Measurements from ENCODE around the gene AGPAT3. TPM values are rescaled to one million over a fixed set of nuclear protein-coding genes. Genes with fewer than 3 reads are reported as not detected.

Gene AGPAT3
- total RNA-seq, 2 experiments from 2014 or later = 66.7 to 69.0 TPM

- ChIA-PET POLR2A (interaction anchor here (0.6 to 2.6 kb wide), 3 partner anchors 52 to 914 kb away, joined by 3 to 9 read pairs (median 7); no protein-coding TSS in a partner anchor), CTCF (interaction anchor here (0.6 to 1.4 kb wide), 5 partner anchors 26 to 284 kb away, joined by 3 to 4 read pairs (median 3); no protein-coding TSS in a partner anchor)
Measured at GRCh38 chr21:44013380-44014088, 148.5 kb downstream of the AGPAT3 start.

DNA sequence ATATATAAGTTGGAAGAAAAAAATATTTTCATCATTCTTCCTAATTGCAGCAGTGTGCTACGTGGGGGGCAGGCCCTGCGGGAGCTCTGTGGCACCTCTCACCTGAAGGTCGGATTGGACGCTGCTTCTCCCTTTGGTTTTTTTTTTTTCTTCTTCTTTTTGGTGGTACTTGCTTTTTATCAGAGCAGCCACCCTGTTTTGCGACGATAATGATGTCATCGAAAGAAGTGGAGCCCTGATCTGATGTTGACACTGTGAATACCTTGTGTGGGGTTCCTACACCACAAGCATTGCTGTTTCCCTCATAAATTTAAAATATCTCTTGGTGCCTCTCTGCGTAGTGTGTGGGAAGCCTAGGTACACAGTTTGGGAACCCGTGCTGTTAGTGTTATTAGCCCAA, 152.6 kb downstream of the AGPAT3 start:
- ChIA-PET CTCF (interaction anchor here (1.0 kb wide), 1 partner anchor 20 kb away, joined by 4 read pairs; no protein-coding TSS in a partner anchor), POLR2A (no interaction called here)

DNA sequence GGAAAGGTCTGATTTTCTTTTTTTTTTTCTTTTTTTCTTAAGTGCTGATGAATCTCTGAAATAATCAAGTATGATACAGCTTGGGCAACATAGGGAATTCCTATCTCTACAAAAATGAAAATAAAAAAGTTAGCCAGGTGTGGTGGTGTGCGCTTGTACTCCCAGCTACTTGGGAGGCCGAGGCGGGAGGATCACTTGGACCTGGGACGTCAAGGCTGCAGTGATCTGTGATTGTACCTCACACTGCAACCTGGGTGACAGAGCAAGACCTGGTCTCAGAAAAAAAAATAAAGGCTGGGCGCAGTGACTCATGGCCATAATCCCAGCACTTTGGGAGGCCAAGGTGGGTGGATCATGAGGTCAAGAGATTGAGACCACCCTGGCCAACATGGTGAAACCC, 153.1 kb downstream of the AGPAT3 start:
- ChIA-PET CTCF (interaction anchor here (1.0 kb wide), 1 partner anchor 20 kb away, joined by 4 read pairs; no protein-coding TSS in a partner anchor), POLR2A (no interaction called here)

- ChIA-PET POLR2A (no interaction called here), CTCF (interaction anchor here (0.6 to 0.8 kb wide), 2 partner anchors 100 to 208 kb away, joined by 3 read pairs; no protein-coding TSS in a partner anchor)
Measured at GRCh38 chr21:44018813-44019567, 154.0 kb downstream of the AGPAT3 start.

DNA sequence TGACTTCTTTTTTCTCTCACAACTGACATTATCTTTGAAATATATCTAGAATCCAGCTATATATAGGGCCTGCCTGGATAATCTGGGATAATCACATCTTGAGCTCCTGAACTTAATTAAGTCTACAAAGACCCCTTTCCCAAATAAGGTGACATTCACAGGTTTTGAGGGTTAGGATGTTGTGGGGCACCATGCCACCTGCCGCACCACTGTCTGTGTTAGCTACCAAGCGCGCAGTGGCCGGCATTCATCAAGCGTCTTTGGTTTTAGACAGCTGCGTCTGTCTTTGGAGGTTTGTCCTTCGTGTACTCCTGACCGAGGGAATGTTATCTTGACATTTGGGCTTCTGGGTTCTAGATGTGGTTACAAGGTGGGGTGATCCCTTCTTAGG, 154.5 kb downstream of the AGPAT3 start:
- ChIA-PET CTCF (interaction anchor here (0.6 to 0.8 kb wide), 2 partner anchors 101 to 209 kb away, joined by 3 read pairs; no protein-coding TSS in a partner anchor), POLR2A (no interaction called here)

- ChIA-PET CTCF (interaction anchor here (0.6 kb wide), 1 partner anchor 45 kb away, joined by 3 read pairs; no protein-coding TSS in a partner anchor), POLR2A (no interaction called here)
Measured at GRCh38 chr21:44020551-44020950, 155.5 kb downstream of the AGPAT3 start.

- ChIA-PET CTCF (interaction anchor here (0.6 kb wide), 1 partner anchor 45 kb away, joined by 3 read pairs; no protein-coding TSS in a partner anchor), POLR2A (interaction anchor here (0.6 kb wide), 1 partner anchor 228 kb away, joined by 3 read pairs; no protein-coding TSS in a partner anchor)
Measured at GRCh38 chr21:44021064-44021463, 156.0 kb downstream of the AGPAT3 start.

DNA sequence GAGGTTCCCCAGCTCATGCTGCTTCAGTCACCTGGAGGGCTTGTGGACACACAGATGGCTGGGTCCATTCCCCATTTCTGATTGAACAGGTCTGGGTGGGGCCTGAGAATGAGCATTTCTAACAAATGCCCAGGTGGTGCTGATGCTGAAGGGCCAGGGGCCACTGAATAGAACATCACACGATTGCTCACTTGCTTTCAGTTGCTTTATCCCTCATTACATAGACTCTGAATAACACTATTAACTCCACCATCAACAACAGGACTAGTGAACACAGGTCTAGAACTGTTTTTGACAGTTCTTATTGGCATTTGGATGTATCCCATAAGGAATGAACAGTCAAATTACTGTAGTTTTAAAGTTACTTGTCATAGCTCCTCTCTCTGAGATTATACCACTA, 159.2 kb downstream of the AGPAT3 start:
- CTCF ChIA-PET = interaction anchor here (1.2 to 1.7 kb wide), 3 partner anchors 9 to 59 kb away, joined by 3 to 7 read pairs (median 3); no protein-coding TSS in a partner anchor
- POLR2A ChIA-PET = interaction anchor here (0.5 kb wide), 1 partner anchor 299 kb away, joined by 3 read pairs; no protein-coding TSS in a partner anchor

GRCh38 chr21:44024887-44025353, 159.9 kb downstream of the AGPAT3 start:
- POLR2A ChIA-PET = interaction anchor here (0.5 kb wide), 1 partner anchor 868 kb away, joined by 4 read pairs; no protein-coding TSS in a partner anchor
- CTCF ChIA-PET = interaction anchor here (1.2 to 1.7 kb wide), 2 partner anchors 11 to 58 kb away, joined by 3 to 7 read pairs; no protein-coding TSS in a partner anchor

- ChIA-PET POLR2A (no interaction called here), CTCF (no interaction called here)
Measured at GRCh38 chr21:44027607-44028286, 162.7 kb downstream of the AGPAT3 start.

DNA sequence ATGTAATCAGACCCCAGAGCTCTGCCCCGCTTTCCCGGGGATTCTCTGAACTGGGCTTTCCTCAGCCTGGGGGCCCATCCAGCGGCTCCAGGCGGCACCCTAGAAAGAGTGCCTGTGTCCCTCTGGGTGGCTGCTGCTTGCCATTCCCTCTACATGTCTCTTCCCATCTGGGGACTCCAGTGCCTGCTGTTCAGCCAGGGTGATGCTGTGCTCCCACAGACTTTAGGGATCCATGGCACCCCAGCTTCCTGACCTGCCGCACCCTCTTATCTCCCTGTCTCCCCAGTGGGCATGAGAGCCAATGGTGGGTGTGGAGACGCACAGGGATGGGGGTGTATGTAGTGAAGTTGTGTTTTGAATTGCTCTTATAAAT, 163.2 kb downstream of the AGPAT3 start:
- CTCF ChIA-PET = no interaction called here
- POLR2A ChIA-PET = no interaction called here

DNA sequence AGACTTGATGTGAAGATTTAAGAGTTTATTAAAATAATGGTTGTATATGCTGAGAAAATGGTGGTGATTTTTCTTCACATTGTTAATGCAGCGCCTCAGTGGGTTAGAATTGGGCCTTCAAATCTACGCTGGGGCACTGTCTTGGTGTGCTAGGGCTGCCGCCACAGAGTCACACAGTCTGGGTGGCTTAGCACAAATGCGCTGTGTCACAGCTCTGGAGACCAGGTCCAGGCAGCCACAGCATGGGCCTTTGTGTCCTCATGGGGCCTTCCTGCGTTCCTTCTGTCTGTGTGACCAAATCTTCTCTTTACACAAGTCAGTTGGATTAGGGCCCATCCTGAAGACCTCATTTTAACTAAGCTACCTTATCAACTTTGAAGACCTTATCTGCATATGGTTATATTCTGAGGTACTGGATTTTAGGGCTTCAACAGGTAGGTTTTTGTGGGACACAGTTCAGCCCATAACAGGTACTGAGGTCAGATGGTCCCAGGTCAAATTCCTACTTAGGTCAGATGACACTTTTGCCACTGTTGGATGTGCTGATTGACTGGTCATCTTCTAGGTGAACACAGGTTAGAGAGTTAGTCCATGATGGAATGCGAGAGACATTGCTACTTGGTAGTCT, 164.6 kb downstream of the AGPAT3 start:
- ChIA-PET CTCF (no interaction called here), POLR2A (no interaction called here)

- ChIA-PET CTCF (no interaction called here), POLR2A (no interaction called here)
Measured at GRCh38 chr21:44035244-44035643, 170.2 kb downstream of the AGPAT3 start.

Other genes starting within 250 kb of the AGPAT3 start
- 1 to 10 TPM in 1 of 2 experiments, under 1 TPM in 1; 0.63 to 1.4 TPM for gene HSF2BP, start 205.7 kb upstream of the AGPAT3 start, total RNA-seq
- gene RRP1B, start 205.7 kb upstream of the AGPAT3 start, total RNA-seq = 100 to 1,000 TPM; 105 to 106 TPM
- gene PDXK, start 146.1 kb upstream of the AGPAT3 start, total RNA-seq = 100 to 1,000 TPM; 113 to 115 TPM
- gene CSTB, start 88.9 kb upstream of the AGPAT3 start, total RNA-seq = 10 to 100 TPM; 44.0 to 44.1 TPM
- gene RRP1, start 75.6 kb upstream of the AGPAT3 start, total RNA-seq = 10 to 100 TPM; 88.7 to 92.9 TPM
- 10 to 100 TPM; 50.5 to 52.9 TPM for gene TRAPPC10, start 147.1 kb downstream of the AGPAT3 start, total RNA-seq
- gene PWP2, start 242.2 kb downstream of the AGPAT3 start, total RNA-seq = 10 to 100 TPM; 15.4 to 18.4 TPM

Data from activated CD8-positive, alpha-beta memory T cell treated with anti-CD3 and anti-CD28 coated beads for 36 hours (primary cell).